GM10248 (cell line): ENCODE data around the gene IER5.

Experiments
- CTCF ChIA-PET: fragments of 300-600 bp; sonication (Branson Sonifier 250); formaldehyde crosslinking; extraction: SDS; loops from one replicate; lab custom pipeline; 2021; ENCODE audit warnings: antibody characterized with exemption; lab: Yijun Ruan, JAX
- POLR2A ChIA-PET: fragments of 350-650 bp; sonication (Branson Sonifier 250); formaldehyde crosslinking; extraction: SDS; loops from one replicate; lab custom pipeline; 2020; ENCODE audit warnings: antibody characterized with exemption; lab: Yijun Ruan, JAX
- DNase-seq: peaks from one replicate; pipeline ENCODE4 v3.0.0; 2012; ENCODE audit errors: extremely low spot score
- CTCF ChIP-seq: IDR thresholded peaks from 2 replicates; pipeline ENCODE4 v1.5.1; 2012; ENCODE audit warnings: mild to moderate bottlenecking, low read depth; ENCODE audit errors: extremely low read depth, missing control alignments, control extremely low read depth

The IER5 gene

DNA sequence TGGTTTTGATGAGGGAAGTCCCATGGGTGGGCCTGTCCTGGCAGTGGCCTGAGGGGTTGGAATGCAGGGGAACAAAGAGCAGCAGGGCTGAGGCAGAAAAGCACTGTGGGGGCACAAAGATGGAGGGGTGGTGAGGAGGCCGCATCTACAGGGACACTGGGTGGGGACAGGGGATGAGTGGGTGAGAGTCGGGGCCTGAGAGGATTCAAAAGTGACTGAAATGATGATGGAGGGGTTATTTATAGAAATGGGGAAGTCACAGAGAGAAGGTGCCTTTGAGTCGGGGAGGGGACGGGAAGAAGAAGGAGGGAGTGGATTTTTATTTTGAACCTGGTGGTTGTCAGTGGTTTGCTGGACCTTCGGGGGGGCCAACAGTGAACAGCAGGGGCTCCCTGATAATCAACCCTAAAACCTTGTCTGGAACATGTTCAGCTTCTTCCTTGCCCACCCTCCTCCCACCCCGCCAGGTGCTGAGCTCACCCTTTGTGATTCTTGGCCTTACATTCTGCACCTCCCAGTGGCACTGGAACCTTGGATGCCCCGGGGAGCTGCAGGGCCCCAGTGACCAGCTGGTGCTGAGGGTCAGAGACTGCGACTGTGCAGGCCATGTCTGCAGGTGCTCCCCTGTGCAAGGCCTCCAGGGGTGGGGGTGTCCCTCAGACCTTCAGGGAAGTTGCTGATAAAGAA is 42.9 kb downstream of the IER5 start:
- ChIA-PET POLR2A (interaction anchor here (0.6 to 1.8 kb wide), 7 partner anchors 24 to 317 kb away, joined by 3 to 11 read pairs (median 3); no protein-coding TSS in a partner anchor), CTCF (interaction anchor here (0.9 to 5.4 kb wide), 8 partner anchors 11 to 94 kb away, joined by 3 to 57 read pairs (median 4); no protein-coding TSS in a partner anchor)
- TF ChIP-seq CTCF, result no peak
- DNase-seq, result peak; percentile 83

DNA sequence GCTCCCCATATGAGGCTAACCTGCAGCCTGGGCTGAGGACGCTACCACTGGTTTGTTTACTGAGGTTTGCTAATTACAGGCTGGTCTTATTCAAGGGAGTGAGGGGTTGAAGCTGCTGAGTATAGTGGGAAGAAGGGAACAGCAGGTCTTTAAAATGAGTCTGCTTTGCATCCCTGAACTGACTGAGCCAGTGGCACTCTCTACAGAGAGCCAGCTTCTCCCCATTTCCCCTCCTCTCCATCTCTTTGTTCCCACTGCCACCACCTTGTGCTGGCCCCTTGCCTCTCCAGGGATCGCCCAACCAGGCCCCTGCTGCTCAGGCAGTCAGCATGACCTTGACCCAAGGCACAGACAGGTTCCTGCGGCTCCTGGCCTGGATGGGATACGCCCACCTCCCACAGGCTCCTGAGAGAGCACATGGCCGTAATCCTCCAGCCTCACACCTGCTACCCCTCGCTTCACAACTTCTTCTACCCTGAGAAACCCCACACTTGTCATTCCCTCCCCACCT is 45.0 kb downstream of the IER5 start:
- TF ChIP-seq CTCF, result no peak
- CTCF ChIA-PET, result interaction anchor here (0.9 to 5.4 kb wide), 8 partner anchors 9 to 113 kb away, joined by 3 to 57 read pairs (median 3); no protein-coding TSS in a partner anchor
- DNase-seq, result no peak
- POLR2A ChIA-PET, result interaction anchor here (0.9 to 2.0 kb wide), 3 partner anchors 28 to 41 kb away, joined by 3 to 6 read pairs (median 4); no protein-coding TSS in a partner anchor

- DNase-seq, result no peak
- ChIA-PET POLR2A (interaction anchor here (0.7 to 0.9 kb wide), 2 partner anchors 42 to 45 kb away, joined by 3 read pairs; no protein-coding TSS in a partner anchor), CTCF (interaction anchor here (1.4 to 5.4 kb wide), 7 partner anchors 9 to 49 kb away, joined by 4 to 57 read pairs (median 10); no protein-coding TSS in a partner anchor)
- TF ChIP-seq CTCF, result no peak
Measured at GRCh38 chr1:181133969-181134418, 45.5 kb downstream of the IER5 start.

- no peak for TF ChIP-seq CTCF
- POLR2A ChIA-PET, result interaction anchor here (0.7 to 2.0 kb wide), 7 partner anchors 18 to 46 kb away, joined by 3 to 18 read pairs (median 4); no protein-coding TSS in a partner anchor
- CTCF ChIA-PET, result interaction anchor here (0.9 to 16.0 kb wide), 10 partner anchors 8 to 94 kb away, joined by 4 to 300 read pairs (median 10); partner anchors contain the start of gene MR1
- DNase-seq, result peak; percentile 73
Measured at GRCh38 chr1:181134543-181135436, 46.3 kb downstream of the IER5 start.

DNA sequence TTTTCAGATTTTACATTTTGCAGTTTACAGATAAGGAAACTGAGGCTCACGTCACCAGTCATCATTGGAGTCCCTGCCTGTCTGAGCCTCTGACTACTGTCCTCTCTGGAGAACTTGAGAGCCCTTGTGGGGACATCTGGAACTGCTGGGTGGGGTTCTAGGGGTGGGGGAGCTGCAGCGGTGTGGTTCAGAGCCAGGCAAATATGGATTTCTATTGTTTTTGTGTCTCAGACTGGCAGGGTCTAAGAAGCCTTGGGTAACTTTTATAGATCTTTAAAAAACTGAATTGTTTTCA is 46.9 kb downstream of the IER5 start:
- POLR2A ChIA-PET, result interaction anchor here (0.8 to 2.0 kb wide), 6 partner anchors 18 to 46 kb away, joined by 3 to 18 read pairs (median 4); no protein-coding TSS in a partner anchor
- TF ChIP-seq CTCF, result peak; percentile 30
- no peak for DNase-seq
- CTCF ChIA-PET, result interaction anchor here (0.8 to 16.0 kb wide), 14 partner anchors 7 to 254 kb away, joined by 3 to 300 read pairs (median 8); partner anchors contain the start of gene MR1
